Endodermal cell (in vitro differentiated cells): ENCODE data around the gene NOP9. TPM values are rescaled to one million over a fixed set of nuclear protein-coding genes. Genes with fewer than 3 reads are reported as not detected.

Experiments
- DNase-seq: peaks from one replicate; pipeline ENCODE4 v3.0.0-alpha.2; 2017
- H3K27ac ChIP-seq: 2 replicates; pipeline ENCODE4 v1.5.1; 2013; ENCODE audit warnings: mild to moderate bottlenecking, low read depth, low read length, moderate library complexity
- H3K27me3 ChIP-seq: 2 replicates; pipeline ENCODE4 v1.6.1; 2013; ENCODE audit warnings: mild to moderate bottlenecking, low read length, moderate library complexity; ENCODE audit not compliant: insufficient read depth, control insufficient read depth, poor library complexity, severe bottlenecking
- H3K36me3 ChIP-seq: 2 replicates; pipeline ENCODE4 v1.7.0; 2013; ENCODE audit warnings: mild to moderate bottlenecking, low read length, moderate library complexity; ENCODE audit not compliant: control insufficient read depth, insufficient read depth
- H3K4me1 ChIP-seq: one replicate; pipeline ENCODE4 v1.7.0; 2013; ENCODE audit warnings: low read length; ENCODE audit not compliant: control insufficient read depth, insufficient read depth
- H3K4me3 ChIP-seq: 2 replicates; pipeline ENCODE4 v1.5.1; 2013; ENCODE audit warnings: mild to moderate bottlenecking, low read length, moderate library complexity
- H3K9ac ChIP-seq: 2 replicates; pipeline ENCODE4 v1.6.1; 2013; ENCODE audit warnings: mild to moderate bottlenecking, low read length, moderate library complexity; ENCODE audit not compliant: poor library complexity, severe bottlenecking; ENCODE audit errors: extremely low read depth
- H3K9me3 ChIP-seq: 2 replicates; pipeline ENCODE4 v1.6.1; 2013; ENCODE audit warnings: mild to moderate bottlenecking, low read length, moderate library complexity; ENCODE audit not compliant: control insufficient read depth
- H3K27ac Mint-ChIP-seq: 2 replicates; pipeline ENCODE4 v1.8.0; 2020; ENCODE audit warnings: mixed read lengths
- H3K27me3 Mint-ChIP-seq: 2 replicates; pipeline ENCODE4 v1.8.0; 2021; ENCODE audit warnings: mild to moderate bottlenecking, mixed read lengths; ENCODE audit not compliant: insufficient read depth
- H3K36me3 Mint-ChIP-seq: 2 replicates; pipeline ENCODE4 v1.8.0; 2020; ENCODE audit warnings: low read depth, mixed read lengths
- H3K4me1 Mint-ChIP-seq: 2 replicates; pipeline ENCODE4 v1.8.0; 2020; ENCODE audit warnings: mixed read lengths
- H3K4me3 Mint-ChIP-seq: 2 replicates; pipeline ENCODE4 v1.8.0; 2020; ENCODE audit warnings: mild to moderate bottlenecking, moderate library complexity, mixed read lengths
- H3K9me3 Mint-ChIP-seq: 2 replicates; pipeline ENCODE4 v1.8.0; 2020; ENCODE audit warnings: mild to moderate bottlenecking, mixed read lengths
- CTCF ChIP-seq: fragments of 200-600 bp; sonication (generic); conservative IDR thresholded peaks from 2 replicates; pipeline ENCODE4 v1.5.0; 2021; ENCODE audit warnings: antibody characterized with exemption, mild to moderate bottlenecking
- WGBS, 2 experiments: methylation state at CpG; one replicate each; pipeline versions ENCODE4 v1.1.5 to v1.1.7; 2013; ENCODE audit warnings: missing lambda C conversion rate in 2 of 2, mixed read lengths in 1 of 2; ENCODE audit not compliant: insufficient coverage in 1 of 2, insufficient read length in 1 of 2; 5-methylcytosine and 5-hydroxymethylcytosine counted together
- total RNA-seq, 2 donors: library from RNA; stranded (reverse); fragmentation: NEBNext Ultra II Directional in 1 of 2; extraction: Animal tissue kit (Norgen Biotek cat#: 25700) in 1 of 2; gene quantifications; 2 replicates in 1 of 2; 3 replicates in 1 of 2; pipeline ENCODE4 v1.2.1, GENCODE V29; 2021

Gene NOP9
- total RNA-seq, 2 donors from 2014 or later = 31.1 to 32.0 TPM

DNA sequence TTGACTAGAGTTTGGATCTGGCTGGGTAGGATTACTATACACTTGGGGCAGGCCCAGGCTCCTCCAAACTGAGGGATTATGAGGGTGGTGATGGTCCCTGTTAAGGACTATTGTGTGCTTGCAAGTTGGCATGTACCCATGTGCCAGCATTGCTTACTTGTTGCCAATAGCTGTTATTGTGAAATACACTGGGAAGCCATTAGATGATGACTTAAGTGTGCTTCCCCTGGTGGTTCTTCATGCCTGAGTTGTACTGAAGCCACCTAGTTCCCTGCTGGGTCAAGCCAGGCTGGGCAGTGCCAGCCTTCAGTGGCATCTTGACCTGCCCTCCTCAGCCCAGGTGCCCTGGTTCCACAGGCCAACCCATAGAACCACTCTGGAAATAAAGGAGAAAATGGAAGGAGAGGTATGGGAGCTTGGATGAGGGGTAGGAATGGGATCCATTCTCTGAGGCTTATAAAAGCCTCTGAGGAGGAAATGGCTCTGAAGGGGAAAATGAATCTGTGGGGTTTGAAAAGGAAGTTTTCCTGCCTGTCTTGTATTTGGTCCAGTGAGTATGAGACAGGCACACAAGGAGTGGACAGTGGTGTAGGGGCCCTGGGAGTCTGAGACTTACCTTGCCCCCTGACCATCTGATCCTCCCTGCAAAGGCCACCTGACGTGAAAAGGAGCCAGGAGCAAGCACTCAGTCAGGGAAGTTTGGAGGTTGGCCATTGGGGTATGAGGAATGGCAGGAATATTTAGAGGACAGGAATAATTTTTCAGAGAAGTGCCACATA, 12.4 kb downstream of the NOP9 start:
- Histone ChIP-seq H3K27me3 (no peaks in the 10 kb centered on the region), H3K4me1 (no peaks in the 10 kb centered on the region), H3K36me3 (peaks cover 12% of the 10 kb centered on the region), H3K9me3 (no peaks in the 10 kb centered on the region), H3K4me3 (no peak overlapping the region), H3K9ac (no peak overlapping the region), H3K27ac (no peak overlapping the region)
- peaks cover 11% of the 10 kb centered on the region for H3K36me3 Mint-ChIP-seq
- 88 to 100% methylated on average over 1 of the region's 1 CpG for WGBS, 2 experiments
- TF ChIP-seq CTCF = no peak
- no peaks in the 10 kb centered on the region for H3K9me3 Mint-ChIP-seq
- no peak for DNase-seq
- no peak overlapping the region for H3K27ac Mint-ChIP-seq
- peaks cover 25% of the 10 kb centered on the region for H3K27me3 Mint-ChIP-seq
- no peak overlapping the region for H3K4me3 Mint-ChIP-seq
- H3K4me1 Mint-ChIP-seq = peaks cover 10% of the 10 kb centered on the region

- peaks cover 11% of the 10 kb centered on the region for H3K36me3 ChIP-seq
- WGBS, 2 experiments = 91% methylated on average over 7 to 9 of the region's 9 CpGs
- Mint-ChIP-seq H3K27me3 (peaks cover 34% of the 10 kb centered on the region), H3K36me3 (peaks cover 8% of the 10 kb centered on the region), H3K9me3 (no peaks in the 10 kb centered on the region), H3K27ac (no peak overlapping the region), H3K4me1 (peaks cover 5% of the 10 kb centered on the region), H3K4me3 (no peak overlapping the region)
- no peak overlapping the region for H3K27ac ChIP-seq
- H3K9ac ChIP-seq = no peak overlapping the region
- no peaks in the 10 kb centered on the region for H3K9me3 ChIP-seq
- DNase-seq = no peak
- H3K27me3 ChIP-seq = no peaks in the 10 kb centered on the region
- no peak for TF ChIP-seq CTCF
- no peaks in the 10 kb centered on the region for H3K4me1 ChIP-seq
- no peak overlapping the region for H3K4me3 ChIP-seq
Measured at GRCh38 chr14:24312736-24313507, 13.3 kb downstream of the NOP9 start.

GRCh38 chr14:24313913-24314312, 14.3 kb downstream of the NOP9 start:
- Histone ChIP-seq H3K27ac (no peak overlapping the region), H3K9me3 (no peaks in the 10 kb centered on the region), H3K4me1 (no peaks in the 10 kb centered on the region), H3K9ac (no peak overlapping the region), H3K27me3 (no peaks in the 10 kb centered on the region), H3K4me3 (no peak overlapping the region), H3K36me3 (peaks cover 6% of the 10 kb centered on the region)
- Mint-ChIP-seq H3K36me3 (peaks cover 5% of the 10 kb centered on the region), H3K9me3 (no peaks in the 10 kb centered on the region), H3K4me1 (peaks cover 2% of the 10 kb centered on the region), H3K27me3 (peaks cover 43% of the 10 kb centered on the region), H3K27ac (no peak overlapping the region), H3K4me3 (no peak overlapping the region)
- no peak for DNase-seq
- 83 to 85% methylated on average over 1 to 2 of the region's 2 CpGs for WGBS, 2 experiments
- no peak for TF ChIP-seq CTCF
